K562 (cell line): ENCODE measurements around the gene FTL. TPM values are rescaled to one million over a fixed set of nuclear protein-coding genes. Genes with fewer than 3 reads are reported as not detected.

Source experiments
- AFF1 ChIP-seq, 2 experiments: fragments of 450-650 bp; IDR thresholded peaks; 2 replicates each; pipeline ENCODE4 v1.6.1; 2018; ENCODE audit warnings: mild to moderate bottlenecking in 2 of 2, low read depth in 1 of 2; ENCODE audit not compliant: partially characterized antibody in 2 of 2
- ARHGAP35 ChIP-seq: fragments of 450-650 bp; IDR thresholded peaks from 2 replicates; pipeline ENCODE4 v1.6.1; 2018; ENCODE audit not compliant: partially characterized antibody
- C11orf30 ChIP-seq: fragments of 450-650 bp; IDR thresholded peaks from 2 replicates; pipeline ENCODE4 v1.6.1; 2016; ENCODE audit warnings: low read depth, mild to moderate bottlenecking
- LEF1 ChIP-seq: fragments of 450-650 bp; IDR thresholded peaks from 2 replicates; pipeline ENCODE4 v1.6.1; 2016; ENCODE audit warnings: mild to moderate bottlenecking
- MAFK ChIP-seq: IDR thresholded peaks from 2 replicates; pipeline ENCODE4 v1.6.1; 2011; ENCODE audit warnings: low read length, improper control_type of control experiment
- NBN ChIP-seq: fragments of 450-650 bp; IDR thresholded peaks from 2 replicates; pipeline ENCODE4 v1.6.1; 2016; ENCODE audit warnings: low read depth, mild to moderate bottlenecking
- POLR2A ChIP-seq: fragments of 450-650 bp; conservative IDR thresholded peaks from 2 replicates; pipeline ENCODE4 v1.6.1; 2016
- ZBTB40 ChIP-seq, 2 experiments: fragments of 450-650 bp in 1 of 2; sonication (generic) in 1 of 2; formaldehyde crosslinking in 1 of 2; IDR thresholded peaks; 2 replicates each; pipeline versions ENCODE4 v1.7.1 to v1.9.0; 2016 to 2022; ENCODE audit warnings: inconsistent platforms in 1 of 2, mild to moderate bottlenecking in 1 of 2, missing genetic modification reagents in 1 of 2
- ZFP1 ChIP-seq: fragments of 450-650 bp; formaldehyde crosslinking; IDR thresholded peaks from 2 replicates; pipeline ENCODE4 v1.4.0; 2020; ENCODE audit warnings: mild to moderate bottlenecking, mixed read lengths
- ZFX ChIP-seq: sonication (generic); formaldehyde crosslinking; IDR thresholded peaks from 2 replicates; pipeline ENCODE4 v1.8.0; 2022; ENCODE audit warnings: mild to moderate bottlenecking, missing genetic modification reagents, moderate library complexity
- ZNF57 ChIP-seq: fragments of 450-650 bp; formaldehyde crosslinking; IDR thresholded peaks from 2 replicates; pipeline ENCODE4 v1.4.0; 2020; ENCODE audit warnings: mild to moderate bottlenecking, moderate library complexity
- ZNF764 ChIP-seq: fragments of 250-450 bp; sonication (Bioruptor Pico); IDR thresholded peaks from 2 replicates; pipeline ENCODE4 v1.4.0; 2020; ENCODE audit warnings: low read depth, mild to moderate bottlenecking, moderate library complexity
- polyA plus RNA-seq, 8 experiments: library from polyadenylated mRNA; depleted of rRNA in 4 of 8; stranded (reverse) in 5 of 8; unstranded in 3 of 8; fragments of >200 nt; fragmentation: Nextera tagmentation in 2 of 8; fragmentation: Illumina TruSeq in 1 of 8; extraction: Ambion mirVana in 2 of 8; extraction: Trizol in 1 of 8; gene quantifications; 2 replicates each; pipeline versions ENCODE4 v1.2.1 to v1.2.3, GENCODE V29; 2011 to 2014; ENCODE audit warnings: inconsistent platforms in 1 of 8, missing spikeins in 1 of 8
- total RNA-seq, 7 experiments: library from RNA; depleted of rRNA in 6 of 7; stranded (reverse); fragments of >200 nt in 6 of 7; fragmentation: Illumina TruSeq in 2 of 7; extraction: Trizol in 2 of 7; gene quantifications; 2 replicates each; pipeline versions ENCODE4 v1.2.1 to v1.2.3, GENCODE V29; 2011 to 2021; ENCODE audit warnings: low replicate concordance in 1 of 7
- TF ChIP-seq, protein P1 (sequence below): sonication (generic); formaldehyde crosslinking; IDR thresholded peaks from 2 replicates; pipeline ENCODE4 v1.8.1; 2023; ENCODE audit warnings: mild to moderate bottlenecking, missing genetic modification reagents, moderate library complexity

The FTL gene
- total and polyA plus RNA-seq, 9 of the 15 experiments (the other 6 are each of a cell fraction or from before 2014, with no cell fraction given) = 1,231 to 27,415 (median 3,965) TPM

DNA sequence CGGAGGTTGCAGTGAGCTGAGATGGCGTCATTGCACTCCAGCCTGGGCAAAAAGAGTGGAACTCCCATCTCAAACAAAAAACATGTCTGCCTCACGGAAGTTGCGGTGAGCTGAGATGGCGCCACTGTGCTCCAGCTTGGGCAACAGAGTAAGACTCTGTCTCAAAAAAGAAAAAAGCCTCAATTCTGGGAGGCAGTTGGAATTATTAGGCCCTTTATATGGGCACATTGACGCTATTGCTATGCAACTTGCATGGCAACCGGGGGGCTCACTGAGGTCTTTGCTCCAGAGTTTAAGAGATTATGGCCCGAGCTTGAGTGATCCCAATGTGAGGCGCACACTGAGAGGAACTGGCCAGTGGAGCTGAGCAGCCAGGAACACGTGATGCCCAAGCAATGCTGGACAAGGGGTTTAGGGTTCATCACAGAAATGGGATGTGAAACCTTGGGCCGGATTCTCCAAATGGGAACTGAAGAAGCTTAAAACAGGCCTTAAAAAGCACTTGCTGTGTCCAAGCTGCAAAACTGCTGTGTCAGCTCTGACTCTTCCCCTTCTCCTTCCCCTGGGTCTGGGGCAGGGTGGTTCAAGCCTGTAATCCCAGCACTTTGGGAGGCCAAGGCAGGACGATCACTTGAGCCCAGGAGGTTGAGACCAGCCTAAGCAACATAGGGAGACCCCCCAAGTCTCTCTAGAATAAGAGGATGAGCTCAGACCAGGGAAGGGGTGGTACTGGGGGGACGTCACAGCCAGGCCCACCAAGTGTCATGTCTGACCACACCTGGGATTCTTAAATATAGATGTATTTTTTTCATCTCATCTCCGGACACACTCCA lies 2.5 kb downstream of the FTL start (continued):
- TF ChIP-seq ZFX (peak; percentile 41), C11orf30 (peak; percentile 99), ZFP1 (peak; percentile 10; the same call in 1 of the 2 replicates), ZBTB40 (IDR thresholded peaks at IDR 0.05) (no peak), ZBTB40 (CRISPR knock-in tag; IDR thresholded peaks at IDR 0.05) (no peak), ARHGAP35 (no peak), ZNF57 (CRISPR knock-in tag) (peak; percentile 24; the same call in 1 of the 2 replicates), ZNF764 (no peak), MAFK (peak; percentile 98), NBN (peak; percentile 24; the same call in 1 of the 2 replicates), LEF1 (no peak), AFF1 (IDR thresholded peaks at IDR 0.05; ENCODE audit: low read depth in 1 of 2, partially characterized antibody in 2 of 2) (peak in 1 of 2 experiments; percentile 35), POLR2A (peak; percentile 94)
- TF ChIP-seq, protein P1, sequence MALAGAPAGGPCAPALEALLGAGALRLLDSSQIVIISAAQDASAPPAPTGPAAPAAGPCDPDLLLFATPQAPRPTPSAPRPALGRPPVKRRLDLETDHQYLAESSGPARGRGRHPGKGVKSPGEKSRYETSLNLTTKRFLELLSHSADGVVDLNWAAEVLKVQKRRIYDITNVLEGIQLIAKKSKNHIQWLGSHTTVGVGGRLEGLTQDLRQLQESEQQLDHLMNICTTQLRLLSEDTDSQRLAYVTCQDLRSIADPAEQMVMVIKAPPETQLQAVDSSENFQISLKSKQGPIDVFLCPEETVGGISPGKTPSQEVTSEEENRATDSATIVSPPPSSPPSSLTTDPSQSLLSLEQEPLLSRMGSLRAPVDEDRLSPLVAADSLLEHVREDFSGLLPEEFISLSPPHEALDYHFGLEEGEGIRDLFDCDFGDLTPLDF (CRISPR knock-in tag) = no peak
